UCSD-AML1 (cell line): Measurements from ENCODE around the gene HDC.

Source experiments
- DNase-seq: peaks from one replicate; lab custom pipeline; 2025; ENCODE audit not compliant: unreplicated experiment; lab: John Stamatoyannopoulos, UW

Gene HDC

GRCh38 chr15:50228866-50229265 is 36.7 kb downstream of the HDC start:
- DNase-seq = no peak

DNA sequence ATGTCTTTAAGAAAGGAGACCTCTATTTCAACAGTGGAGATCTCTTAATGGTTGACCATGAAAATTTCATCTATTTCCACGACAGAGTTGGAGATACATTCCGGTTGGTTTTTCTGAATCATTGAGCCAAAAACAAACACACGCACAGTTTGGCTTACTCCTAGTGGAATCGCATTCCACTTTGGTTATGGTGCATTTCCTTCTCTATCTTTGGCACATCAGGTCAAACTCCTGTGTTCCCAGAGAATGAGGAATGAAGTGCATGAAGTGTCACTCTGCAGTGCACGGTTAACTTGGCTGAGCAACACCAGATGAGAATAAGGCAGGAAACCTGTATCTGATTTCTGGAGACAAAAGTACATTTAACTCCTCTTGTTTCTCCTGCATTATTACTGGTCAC is 38.5 kb downstream of the HDC start:
- no peak for DNase-seq

- no peak for DNase-seq
These were observed 39.6 kb downstream of the HDC start for GRCh38 chr15:50225938-50226337.

GRCh38 chr15:50225057-50225456 is 40.5 kb downstream of the HDC start:
- DNase-seq = no peak

DNA sequence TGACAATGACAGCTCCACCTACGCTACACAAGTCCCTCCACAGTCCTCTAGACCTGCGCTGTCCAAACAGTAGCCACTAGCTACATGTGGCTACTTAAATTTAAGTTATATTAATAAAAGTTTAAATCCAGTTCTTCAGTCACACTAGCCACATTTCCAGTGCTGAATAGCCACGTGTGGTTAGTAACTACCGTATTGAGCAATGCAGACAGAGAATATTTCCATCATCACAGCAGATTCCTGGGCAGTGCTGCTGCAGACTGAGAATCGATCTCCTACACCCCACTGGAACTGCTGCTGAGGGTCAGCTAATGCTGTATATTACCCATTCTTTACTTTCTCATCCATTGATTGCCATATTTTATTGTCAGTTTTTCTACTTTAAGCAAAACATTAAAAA is 40.9 kb downstream of the HDC start:
- DNase-seq = no peak

DNA sequence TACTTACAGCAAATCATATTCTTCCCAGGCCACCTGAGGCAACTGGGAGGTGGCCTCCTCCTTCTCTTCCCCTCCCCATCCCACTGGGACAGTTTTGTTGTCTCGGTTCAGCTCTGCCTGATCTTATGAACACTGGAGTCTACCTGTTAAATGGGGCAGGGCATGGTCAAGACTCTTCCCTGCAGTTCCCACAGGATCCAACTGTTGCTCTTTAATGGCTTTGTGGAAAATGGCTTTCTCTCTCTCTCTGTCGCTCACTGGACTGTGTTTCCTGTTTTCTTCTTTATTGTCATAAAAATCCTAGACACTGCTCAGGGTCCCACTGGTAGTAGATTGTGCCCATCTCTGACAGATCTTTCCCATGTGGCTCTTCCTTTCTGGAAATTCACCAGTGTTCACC is 43.3 kb downstream of the HDC start:
- DNase-seq = no peak

- no peak for DNase-seq
These were observed 45.7 kb downstream of the HDC start for GRCh38 chr15:50219820-50220219.

GRCh38 chr15:50218691-50219090 is 46.8 kb downstream of the HDC start:
- no peak for DNase-seq

- DNase-seq = no peak
These were observed 47.2 kb downstream of the HDC start for GRCh38 chr15:50218291-50218690.

DNA sequence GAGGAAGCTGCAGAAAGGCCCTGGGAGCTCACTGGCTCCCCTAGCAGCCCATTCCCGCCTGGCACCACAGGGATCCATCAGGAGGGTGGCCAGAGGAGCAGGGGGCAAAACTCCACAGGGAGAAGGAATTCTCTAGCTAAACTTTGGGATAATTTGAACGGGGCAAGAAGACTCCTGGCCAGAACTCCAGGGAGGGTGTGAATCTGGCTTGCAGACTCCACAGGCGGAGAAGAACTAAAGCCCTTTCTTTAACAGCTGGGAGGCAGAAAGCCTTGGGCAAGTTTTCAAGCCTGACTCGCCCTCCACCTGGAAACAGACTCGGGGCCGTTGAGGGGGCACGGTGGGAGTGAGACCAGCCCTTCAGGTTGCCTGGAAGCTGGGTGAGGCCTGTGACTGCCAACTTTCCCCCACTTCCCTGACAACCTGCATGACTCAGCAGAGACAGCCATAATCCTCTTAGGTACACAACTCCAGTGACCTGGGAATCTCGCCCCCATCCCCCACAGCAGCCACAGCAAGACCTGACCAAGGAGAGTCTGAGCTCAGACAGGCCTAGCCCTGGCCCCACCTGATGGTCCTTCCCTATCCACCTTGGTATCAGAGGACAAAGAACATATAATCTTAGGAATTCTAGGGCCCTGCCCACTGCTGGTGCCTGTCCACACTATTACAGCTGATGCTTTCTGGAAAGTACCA is 54.9 kb downstream of the HDC start:
- DNase-seq = no peak

- DNase-seq = no peak
These were observed 55.7 kb downstream of the HDC start for GRCh38 chr15:50209809-50210208.

DNA sequence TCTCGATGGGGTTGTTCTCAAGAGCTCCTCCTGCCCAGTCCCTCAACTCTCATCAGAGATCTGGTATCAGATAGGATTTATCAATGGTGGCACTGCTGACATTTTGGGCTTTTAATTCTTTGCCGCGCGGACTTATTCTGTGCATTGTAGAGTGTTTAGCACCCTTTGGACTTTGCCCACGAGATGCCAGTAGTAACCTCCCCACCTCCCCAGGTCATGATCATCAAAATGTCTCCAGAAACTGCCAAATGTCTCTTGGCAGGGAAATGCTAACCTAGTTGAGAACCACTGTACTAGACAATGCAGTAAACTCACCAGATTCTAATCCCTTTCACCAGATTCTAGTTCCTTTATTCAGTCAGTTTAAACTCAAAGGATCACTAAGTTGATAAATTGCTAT is 59.5 kb downstream of the HDC start:
- no peak for DNase-seq

DNA sequence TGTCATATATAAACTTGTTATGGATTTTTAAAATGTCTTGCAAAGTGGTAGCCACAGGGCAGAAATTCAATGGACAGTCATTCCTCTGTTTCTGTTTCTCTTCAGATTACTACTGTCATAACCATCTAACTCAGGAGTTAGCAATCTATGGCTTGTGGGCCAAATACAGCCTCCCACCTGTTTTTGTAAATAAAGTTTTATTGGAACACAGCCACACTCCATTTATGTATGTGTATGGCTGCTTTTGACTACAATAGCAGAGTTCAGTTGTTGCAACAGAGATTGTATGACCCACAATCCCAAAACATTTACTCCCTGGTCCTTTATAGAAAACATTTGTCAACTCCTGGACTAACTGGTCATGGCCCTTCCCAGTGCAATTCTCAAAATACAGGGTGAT is 63.5 kb downstream of the HDC start:
- no peak for DNase-seq

- DNase-seq = no peak
These were observed 72.5 kb downstream of the HDC start for GRCh38 chr15:50192926-50193620.

DNA sequence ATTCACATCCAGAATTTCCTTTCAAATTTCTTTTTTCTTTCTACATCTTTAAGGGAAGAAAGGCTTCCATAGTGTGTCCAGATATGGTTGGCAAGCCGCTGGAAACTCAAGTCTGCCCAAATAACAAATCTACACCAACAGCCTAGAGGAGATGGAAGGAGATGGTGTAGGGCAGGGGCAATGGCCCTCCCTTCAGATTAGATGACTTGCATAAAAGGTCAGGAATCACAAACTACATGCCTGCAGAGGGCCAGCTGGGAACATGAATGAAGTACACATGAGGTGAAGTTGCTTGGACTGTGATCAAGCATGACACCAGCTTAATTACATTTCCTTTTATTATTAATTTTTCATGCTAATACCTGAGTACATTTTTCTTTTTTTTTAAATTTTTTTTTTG is 73.4 kb downstream of the HDC start:
- DNase-seq = no peak
